ENCODE measurements around the gene GFY.

The GFY gene

GRCh38 chr19:49428547-49429451 lies 3.6 kb downstream of the GFY start:
- DNase-seq (ENCODE audit: low spot score): no peak

GRCh38 chr19:49430172-49430677 lies 5.0 kb downstream of the GFY start:
- no peak for DNase-seq (ENCODE audit: low spot score)

- DNase-seq (ENCODE audit: low spot score): no peak
Observed at GRCh38 chr19:49430678-49431329, 5.6 kb downstream of the GFY start.

- DNase-seq (ENCODE audit: low spot score): no peak
Observed at GRCh38 chr19:49431330-49431749, 6.2 kb downstream of the GFY start.

- DNase-seq (ENCODE audit: low spot score): no peak
Observed at GRCh38 chr19:49432141-49433073, 7.2 kb downstream of the GFY start.

- DNase-seq (ENCODE audit: low spot score): no peak
Observed at GRCh38 chr19:49433240-49433901, 8.2 kb downstream of the GFY start.

- no peak for DNase-seq (ENCODE audit: low spot score)
Observed at GRCh38 chr19:49434907-49435583, 9.9 kb downstream of the GFY start.

GRCh38 chr19:49435670-49436069 lies 10.5 kb downstream of the GFY start:
- no peak for DNase-seq (ENCODE audit: low spot score)

GRCh38 chr19:49436381-49437017 lies 11.3 kb downstream of the GFY start:
- no peak for DNase-seq (ENCODE audit: low spot score)

- DNase-seq (ENCODE audit: low spot score): no peak
Observed at GRCh38 chr19:49437231-49437630, 12.0 kb downstream of the GFY start.

- DNase-seq (ENCODE audit: low spot score): no peak
Observed at GRCh38 chr19:49438261-49438660, 13.1 kb downstream of the GFY start.

- no peak for DNase-seq (ENCODE audit: low spot score)
Observed at GRCh38 chr19:49439836-49440235, 14.6 kb downstream of the GFY start.

GRCh38 chr19:49440439-49441209 lies 15.4 kb downstream of the GFY start:
- no peak for DNase-seq (ENCODE audit: low spot score)

- no peak for DNase-seq (ENCODE audit: low spot score)
Observed at GRCh38 chr19:49441210-49441959, 16.2 kb downstream of the GFY start, which contains the start of gene SLC17A7. TSS of gene SLC17A7 (minus strand) at chr19:49441527. CDS start at chr19:49441379, 148 bp downstream.

- no peak for DNase-seq (ENCODE audit: low spot score)
Observed at GRCh38 chr19:49441960-49442350, 16.8 kb downstream of the GFY start.

- no peak for DNase-seq (ENCODE audit: low spot score)
Observed at GRCh38 chr19:49442354-49442753, 17.2 kb downstream of the GFY start.

- peak; percentile 92 for DNase-seq (ENCODE audit: low spot score)
Observed at GRCh38 chr19:49442771-49443365, 17.7 kb downstream of the GFY start.

- DNase-seq (ENCODE audit: low spot score): peak; percentile 99
Observed at GRCh38 chr19:49443366-49444099, 18.3 kb downstream of the GFY start.
